SK-N-MC (cell line): Measurements from ENCODE around the gene PLIN5.

Source experiments
- EZH2 ChIP-seq: fragments of 200-600 bp; sonication (generic); IDR thresholded peaks from one replicate; pipeline ENCODE4 v1.6.1; 2017; ENCODE audit warnings: antibody characterized with exemption
- POLR2AphosphoS5 ChIP-seq: IDR thresholded peaks from 2 replicates; pipeline ENCODE4 v1.6.1; 2012; ENCODE audit warnings: mild to moderate bottlenecking, low read depth, low read length, borderline replicate concordance

DNA sequence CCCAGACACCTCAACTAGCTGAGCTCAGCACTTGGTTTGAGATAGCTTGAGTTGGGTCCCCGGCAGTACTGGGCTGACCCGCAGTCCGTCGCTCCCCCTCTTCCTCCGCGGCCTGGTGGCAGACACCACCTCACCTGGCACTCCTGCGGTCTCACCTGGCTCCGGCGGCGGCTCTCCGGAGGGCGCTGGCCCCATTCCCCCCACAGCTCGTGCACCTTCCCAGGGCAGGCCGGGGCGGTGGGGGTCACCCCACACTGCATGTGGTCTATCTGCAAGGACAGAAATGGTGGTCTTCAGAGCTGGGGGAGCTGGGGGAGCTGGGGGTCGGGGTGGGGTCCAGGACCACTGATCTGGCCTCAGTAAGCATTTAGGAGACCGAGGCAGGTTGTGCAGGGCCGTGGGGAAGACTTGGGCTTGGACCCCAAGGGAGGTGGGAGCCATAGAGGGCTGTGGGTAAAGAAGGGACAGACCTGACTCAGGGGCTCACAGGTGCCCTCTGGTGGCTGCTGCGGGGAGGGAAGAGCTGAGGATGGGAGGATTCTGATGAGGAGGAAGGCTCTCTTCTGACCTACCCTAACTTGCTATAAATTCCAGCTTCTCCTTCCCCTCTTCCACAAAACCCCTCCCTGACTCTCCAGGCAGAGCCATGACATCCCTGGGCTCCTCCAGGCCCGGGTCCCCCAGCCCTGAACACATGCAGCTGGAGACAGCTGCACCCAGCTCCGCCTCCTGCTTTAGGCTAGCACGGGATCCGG, 10.0 kb downstream of the PLIN5 start:
- TF ChIP-seq EZH2 (no peak), POLR2AphosphoS5 (no peak)
